MM.1S (cell line): ENCODE measurements around the gene YIPF3.

ENCODE experiments used
- DNase-seq: peaks from one replicate; pipeline ENCODE4 v3.0.0-alpha.2; 2015
- H2AFZ ChIP-seq: fragments of 300-600 bp; sonication (generic); 2 replicates; pipeline ENCODE4 v1.6.0; 2016; ENCODE audit warnings: antibody characterized with exemption, low read length
- H3F3A ChIP-seq: fragments of 300-600 bp; sonication (generic); 2 replicates; pipeline ENCODE4 v1.6.1; 2016; ENCODE audit warnings: mild to moderate bottlenecking, antibody characterized with exemption, low read length, moderate library complexity, mixed read lengths; ENCODE audit not compliant: insufficient read depth
- H3K27ac ChIP-seq: fragments of 300-600 bp; sonication (generic); 2 replicates; pipeline ENCODE4 v1.5.1; 2016; ENCODE audit warnings: mild to moderate bottlenecking, low read length
- H3K27me3 ChIP-seq: fragments of 300-600 bp; sonication (generic); replicated peaks from 2 replicates; pipeline ENCODE4 v1.6.0; 2016; ENCODE audit warnings: low read length; ENCODE audit not compliant: insufficient read depth
- H3K36me3 ChIP-seq: fragments of 300-600 bp; sonication (generic); replicated peaks from 2 replicates; pipeline ENCODE4 v1.6.1; 2016; ENCODE audit warnings: mild to moderate bottlenecking, low read length, mixed read lengths; ENCODE audit not compliant: insufficient read depth
- H3K4me1 ChIP-seq: fragments of 300-600 bp; sonication (generic); 2 replicates; pipeline ENCODE4 v1.6.1; 2016; ENCODE audit warnings: low read length, mixed read lengths
- H3K4me2 ChIP-seq: fragments of 300-600 bp; sonication (generic); 2 replicates; pipeline ENCODE4 v1.6.0; 2016; ENCODE audit warnings: low read depth, low read length
- H3K4me3 ChIP-seq: fragments of 300-600 bp; sonication (generic); 2 replicates; pipeline ENCODE4 v1.5.1; 2016; ENCODE audit warnings: low read length, mixed read lengths
- H3K79me2 ChIP-seq: fragments of 300-600 bp; sonication (generic); 2 replicates; pipeline ENCODE4 v1.6.1; 2016; ENCODE audit warnings: mixed run types, low read length, mixed read lengths
- H3K9ac ChIP-seq: fragments of 300-600 bp; sonication (generic); 2 replicates; pipeline ENCODE4 v1.6.1; 2016; ENCODE audit warnings: low read length, mixed read lengths
- H3K9me2 ChIP-seq: fragments of 300-600 bp; sonication (generic); replicated peaks from 2 replicates; pipeline ENCODE4 v1.6.1; 2016; ENCODE audit warnings: mild to moderate bottlenecking, low read length, mixed read lengths; ENCODE audit not compliant: insufficient read depth
- H3K9me3 ChIP-seq: fragments of 300-600 bp; sonication (generic); replicated peaks from 2 replicates; pipeline ENCODE4 v1.6.1; 2016; ENCODE audit warnings: mild to moderate bottlenecking, low read length, mixed read lengths; ENCODE audit not compliant: insufficient read depth
- H4K20me1 ChIP-seq: fragments of 300-600 bp; sonication (generic); 2 replicates; pipeline ENCODE4 v1.6.1; 2016; ENCODE audit warnings: mild to moderate bottlenecking, low read length, moderate library complexity, mixed read lengths; ENCODE audit not compliant: insufficient read depth
- CTCF ChIP-seq: fragments of 300-600 bp; sonication (generic); IDR thresholded peaks from 2 replicates; pipeline ENCODE4 v1.5.1; 2016; ENCODE audit warnings: antibody characterized with exemption, low read length, mixed read lengths
- EZH2 ChIP-seq: fragments of 300-600 bp; sonication (generic); optimal IDR thresholded peaks from 2 replicates; pipeline ENCODE3; 2017; ENCODE audit warnings: low read depth, mild to moderate bottlenecking, antibody characterized with exemption, low read length, mixed read lengths
- EZH2phosphoT487 ChIP-seq: fragments of 300-600 bp; sonication (generic); IDR thresholded peaks from 2 replicates; pipeline ENCODE4 v1.6.1; 2018; ENCODE audit warnings: antibody characterized with exemption, low read length

YIPF3 gene

GRCh38 chr6:43517505-43518357 is 1.0 kb upstream of the YIPF3 start:
- H3K36me3 ChIP-seq, result peaks cover 13% of the 10 kb centered on the region
- peak overlapping the region; percentile 99 for H3K4me3 ChIP-seq
- H2AFZ ChIP-seq, result peak overlapping the region; percentile 56
- H3K79me2 ChIP-seq, result peaks cover 60% of the 10 kb centered on the region
- DNase-seq, result no peak
- no peaks in the 10 kb centered on the region for H4K20me1 ChIP-seq
- H3K9ac ChIP-seq, result peak overlapping the region; percentile 93
- H3F3A ChIP-seq, result 0 out of 2 replicates have a peak, but pooled peaks cover 4% of the 10 kb centered on the region
- TF ChIP-seq CTCF (no peak), EZH2phosphoT487 (no peak), EZH2 (no peak)
- H3K9me3 ChIP-seq, result no peaks in the 10 kb centered on the region
- H3K27me3 ChIP-seq, result no peaks in the 10 kb centered on the region
- H3K4me1 ChIP-seq, result peaks cover 12% of the 10 kb centered on the region; the same call in 1 of the 2 replicates
- H3K27ac ChIP-seq, result peak overlapping the region; percentile 24; the same call in 1 of the 2 replicates
- H3K9me2 ChIP-seq, result no peaks in the 10 kb centered on the region
- peak overlapping the region; percentile 74 for H3K4me2 ChIP-seq

- Histone ChIP-seq H3K27me3 (no peaks in the 10 kb centered on the region), H3K9me2 (no peaks in the 10 kb centered on the region), H3K4me2 (peak overlapping the region; percentile 85), H3K36me3 (peaks cover 13% of the 10 kb centered on the region), H3K9ac (peak overlapping the region; percentile 93), H3K79me2 (peaks cover 60% of the 10 kb centered on the region), H3K9me3 (no peaks in the 10 kb centered on the region), H3K4me1 (peaks cover 12% of the 10 kb centered on the region; the same call in 1 of the 2 replicates), H3K4me3 (peak overlapping the region; percentile 99), H3K27ac (peak overlapping the region; percentile 33; the same call in 1 of the 2 replicates), H3F3A (peaks cover 3% of the 10 kb centered on the region), H4K20me1 (no peaks in the 10 kb centered on the region), H2AFZ (peak overlapping the region; percentile 69)
- no peak for TF ChIP-seq CTCF
- TF ChIP-seq EZH2phosphoT487, result no peak
- no peak for TF ChIP-seq EZH2
- DNase-seq, result no peak
Measured at GRCh38 chr6:43516367-43516696, 394 bp downstream of the YIPF3 start.

GRCh38 chr6:43515808-43516207 is 918 bp downstream of the YIPF3 start:
- no peaks in the 10 kb centered on the region for H3K27me3 ChIP-seq
- H3K27ac ChIP-seq, result no peak overlapping the region
- H3K79me2 ChIP-seq, result peaks cover 60% of the 10 kb centered on the region
- H3K4me1 ChIP-seq, result peaks cover 12% of the 10 kb centered on the region; the same call in 1 of the 2 replicates
- DNase-seq, result no peak
- H4K20me1 ChIP-seq, result no peaks in the 10 kb centered on the region
- peak overlapping the region; percentile 93 for H3K9ac ChIP-seq
- peaks cover 6% of the 10 kb centered on the region for H3F3A ChIP-seq
- TF ChIP-seq EZH2phosphoT487, result no peak
- no peak for TF ChIP-seq CTCF
- TF ChIP-seq EZH2, result no peak
- H3K9me3 ChIP-seq, result no peaks in the 10 kb centered on the region
- H2AFZ ChIP-seq, result no peak overlapping the region
- H3K4me2 ChIP-seq, result peak overlapping the region; percentile 85
- peaks cover 13% of the 10 kb centered on the region for H3K36me3 ChIP-seq
- H3K9me2 ChIP-seq, result no peaks in the 10 kb centered on the region
- peak overlapping the region; percentile 99 for H3K4me3 ChIP-seq
